Measurements from ENCODE around the gene HBA2. TPM values are rescaled to one million over a fixed set of nuclear protein-coding genes. Genes with fewer than 3 reads are reported as not detected.
"Not testable (repeated sequence)": the region's sequence is repeated elsewhere in the genome, so short reads cannot be mapped to it uniquely, and the experiment has no call there.

The HBA2 gene
- total and polyA plus RNA-seq, 2 of the 4 experiments (the other 2 are of a cell fraction), result not detected

GRCh38 chr16:152141-153128, 20.2 kb upstream of the HBA2 start, which contains the start of gene HBZ (continued):
- no peak for TF ChIP-seq RCOR1 (IDR thresholded peaks at IDR 0.05; ENCODE audit: insufficient replicate concordance, low read length)

GRCh38 chr16:153129-153521, 19.6 kb upstream of the HBA2 start:
- H3K9ac ChIP-seq (ENCODE audit: low read depth, low read length); H2BK20ac ChIP-seq (ENCODE audit: low read depth, low read length); BruUV-seq (replicated peaks); H3K79me1 ChIP-seq (ENCODE audit: low read depth in 1 of 2, low read length in 2 of 2); DNase-seq; H2AFZ ChIP-seq (replicated peaks; ENCODE audit: low read length, poor library complexity); H2BK5ac ChIP-seq (ENCODE audit: low read depth, low read length, poor library complexity, severe bottlenecking); H3K56ac ChIP-seq (ENCODE audit: extremely low read depth, insufficient read depth, low read length); H3K4me3 ChIP-seq (ENCODE audit: insufficient read depth, low read depth, low read length); H2AK5ac ChIP-seq (ENCODE audit: low read depth, low read length); H3K9me3 ChIP-seq (ENCODE audit: control insufficient read depth, insufficient read depth, low read length); H3K4me1 ChIP-seq (ENCODE audit: control insufficient read depth, insufficient read depth, low read length); dilution Hi-C loops (cut with HindIII; ENCODE audit: low sequenced_read_pairs, unreplicated experiment); H3K36me3 ChIP-seq (ENCODE audit: control insufficient read depth, insufficient read depth, low read length); H4K20me1 ChIP-seq (ENCODE audit: insufficient read depth, low read length); H2BK120ac ChIP-seq (ENCODE audit: low read depth, low read length); H2AK9ac ChIP-seq (replicated peaks; ENCODE audit: low read depth, low read length, poor library complexity); in situ Hi-C loops (cut with MboI; ENCODE audit: low sequenced_read_pairs); ATAC-seq (ENCODE audit: low read depth); H4K8ac ChIP-seq (ENCODE audit: low read depth in 2 of 2, low read length in 2 of 2); intact Hi-C loops (cut with micrococcal nuclease); H3K27ac ChIP-seq (ENCODE audit: insufficient read depth, low read length); H2BK15ac ChIP-seq (ENCODE audit: low read depth, low read length); POLR2A ChIA-PET (ENCODE audit: unreplicated experiment); H3K4ac ChIP-seq (ENCODE audit: low read depth, low read length); H3K18ac ChIP-seq (ENCODE audit: low read depth, low read length); H3K23ac ChIP-seq (ENCODE audit: low read depth, low read length); CTCF ChIA-PET; H3K14ac ChIP-seq (replicated peaks; ENCODE audit: low read depth, low read length); H4K91ac ChIP-seq (ENCODE audit: insufficient read depth, low read depth, low read length); H4K5ac ChIP-seq (ENCODE audit: low read depth, low read length); H3K9me1 ChIP-seq (ENCODE audit: insufficient read depth, low read length); H3K4me2 ChIP-seq (ENCODE audit: low read depth, low read length): not testable (repeated sequence)
- H3K27me3 ChIP-seq (ENCODE audit: control insufficient read depth, insufficient read depth, low read length), result peaks cover 13% of the 10 kb centered on the region
- no CpG with 5 or more reads among the region's 6 CpGs for WGBS, 2 experiments (ENCODE audit: extremely low coverage in 2 of 2, insufficient read length in 1 of 2)

GRCh38 chr16:153550-154216, 19.0 kb upstream of the HBA2 start:
- H3K79me1 ChIP-seq (ENCODE audit: low read depth in 1 of 2, low read length in 2 of 2); CTCF ChIA-PET; H2BK120ac ChIP-seq (ENCODE audit: low read depth, low read length); H3K56ac ChIP-seq (ENCODE audit: extremely low read depth, insufficient read depth, low read length); dilution Hi-C loops (cut with HindIII; ENCODE audit: low sequenced_read_pairs, unreplicated experiment); H4K5ac ChIP-seq (ENCODE audit: low read depth, low read length); BruUV-seq (replicated peaks); H3K4me1 ChIP-seq (ENCODE audit: control insufficient read depth, insufficient read depth, low read length); intact Hi-C loops (cut with micrococcal nuclease); H3K4me3 ChIP-seq (ENCODE audit: insufficient read depth, low read depth, low read length); H3K4ac ChIP-seq (ENCODE audit: low read depth, low read length); H3K9me3 ChIP-seq (ENCODE audit: control insufficient read depth, insufficient read depth, low read length); ATAC-seq (ENCODE audit: low read depth); H4K8ac ChIP-seq (ENCODE audit: low read depth in 2 of 2, low read length in 2 of 2); in situ Hi-C loops (cut with MboI; ENCODE audit: low sequenced_read_pairs); H3K14ac ChIP-seq (replicated peaks; ENCODE audit: low read depth, low read length); H3K23ac ChIP-seq (ENCODE audit: low read depth, low read length); H3K36me3 ChIP-seq (ENCODE audit: control insufficient read depth, insufficient read depth, low read length); H2BK15ac ChIP-seq (ENCODE audit: low read depth, low read length); H2AK5ac ChIP-seq (ENCODE audit: low read depth, low read length); H2AK9ac ChIP-seq (replicated peaks; ENCODE audit: low read depth, low read length, poor library complexity); POLR2A ChIA-PET (ENCODE audit: unreplicated experiment); H3K9me1 ChIP-seq (ENCODE audit: insufficient read depth, low read length); H3K18ac ChIP-seq (ENCODE audit: low read depth, low read length); H2AFZ ChIP-seq (replicated peaks; ENCODE audit: low read length, poor library complexity); H3K9ac ChIP-seq (ENCODE audit: low read depth, low read length); H3K27ac ChIP-seq (ENCODE audit: insufficient read depth, low read length); DNase-seq; H4K91ac ChIP-seq (ENCODE audit: insufficient read depth, low read depth, low read length); H2BK20ac ChIP-seq (ENCODE audit: low read depth, low read length); H4K20me1 ChIP-seq (ENCODE audit: insufficient read depth, low read length); H2BK5ac ChIP-seq (ENCODE audit: low read depth, low read length, poor library complexity, severe bottlenecking); H3K4me2 ChIP-seq (ENCODE audit: low read depth, low read length): not testable (repeated sequence)
- no CpG with 5 or more reads among the region's 74 CpGs for WGBS, 2 experiments (ENCODE audit: extremely low coverage in 2 of 2, insufficient read length in 1 of 2)
- peaks cover 16% of the 10 kb centered on the region for H3K27me3 ChIP-seq (ENCODE audit: control insufficient read depth, insufficient read depth, low read length)
